ENCODE data around the gene ABL2.
A peak's percentile ranks its signal among the peaks of the same experiment; 100 is the strongest.
"Not testable (repeated sequence)": the region's sequence is repeated elsewhere in the genome, so short reads cannot be mapped to it uniquely, and the experiment has no call there.

Gene ABL2

GRCh38 chr1:179135168-179135567 is 94.3 kb downstream of the ABL2 start:
- DNase-seq (ENCODE audit: low read depth) = not testable (repeated sequence)

- no peak for DNase-seq (ENCODE audit: low read depth)
Measured at GRCh38 chr1:179129702-179130473, 99.6 kb downstream of the ABL2 start.

GRCh38 chr1:179128520-179128919 is 101.0 kb downstream of the ABL2 start:
- no peak for DNase-seq (ENCODE audit: low read depth)

- peak; percentile 58 for DNase-seq (ENCODE audit: low read depth)
Measured at GRCh38 chr1:179127163-179127895, 102.1 kb downstream of the ABL2 start.

- no peak for DNase-seq (ENCODE audit: low read depth)
Measured at GRCh38 chr1:179126338-179127060, 103.0 kb downstream of the ABL2 start.

GRCh38 chr1:179124873-179125272 is 104.6 kb downstream of the ABL2 start:
- peak; percentile 47 for DNase-seq (ENCODE audit: low read depth)

GRCh38 chr1:179121159-179121938 is 108.1 kb downstream of the ABL2 start:
- DNase-seq (ENCODE audit: low read depth) = peak; percentile 52

GRCh38 chr1:179120736-179121135 is 108.7 kb downstream of the ABL2 start:
- no peak for DNase-seq (ENCODE audit: low read depth)

- DNase-seq (ENCODE audit: low read depth) = no peak
Measured at GRCh38 chr1:179119513-179119912, 110.0 kb downstream of the ABL2 start.

GRCh38 chr1:179115181-179115580 is 114.3 kb downstream of the ABL2 start:
- no peak for DNase-seq (ENCODE audit: low read depth)

- no peak for DNase-seq (ENCODE audit: low read depth)
Measured at GRCh38 chr1:179108644-179109043, 120.8 kb downstream of the ABL2 start.

GRCh38 chr1:179107706-179108629 is 121.5 kb downstream of the ABL2 start:
- DNase-seq (ENCODE audit: low read depth) = no peak

- no peak for DNase-seq (ENCODE audit: low read depth)
Measured at GRCh38 chr1:179105393-179105792, 124.1 kb downstream of the ABL2 start.

GRCh38 chr1:179104611-179105250 is 124.7 kb downstream of the ABL2 start:
- no peak for DNase-seq (ENCODE audit: low read depth)

- DNase-seq (ENCODE audit: low read depth) = no peak
Measured at GRCh38 chr1:179103999-179104398, 125.5 kb downstream of the ABL2 start.

GRCh38 chr1:179101566-179101965 is 127.9 kb downstream of the ABL2 start:
- DNase-seq (ENCODE audit: low read depth) = no peak

- DNase-seq (ENCODE audit: low read depth) = no peak
Measured at GRCh38 chr1:179099891-179100290, 129.6 kb downstream of the ABL2 start.

- no peak for DNase-seq (ENCODE audit: low read depth)
Measured at GRCh38 chr1:179095924-179096323, 133.6 kb downstream of the ABL2 start.

GRCh38 chr1:179095377-179095776 is 134.1 kb downstream of the ABL2 start:
- no peak for DNase-seq (ENCODE audit: low read depth)

- no peak for DNase-seq (ENCODE audit: low read depth)
Measured at GRCh38 chr1:179094818-179095217, 134.7 kb downstream of the ABL2 start.
